ENCODE results near the gene TRPM8.

TRPM8 gene

DNA sequence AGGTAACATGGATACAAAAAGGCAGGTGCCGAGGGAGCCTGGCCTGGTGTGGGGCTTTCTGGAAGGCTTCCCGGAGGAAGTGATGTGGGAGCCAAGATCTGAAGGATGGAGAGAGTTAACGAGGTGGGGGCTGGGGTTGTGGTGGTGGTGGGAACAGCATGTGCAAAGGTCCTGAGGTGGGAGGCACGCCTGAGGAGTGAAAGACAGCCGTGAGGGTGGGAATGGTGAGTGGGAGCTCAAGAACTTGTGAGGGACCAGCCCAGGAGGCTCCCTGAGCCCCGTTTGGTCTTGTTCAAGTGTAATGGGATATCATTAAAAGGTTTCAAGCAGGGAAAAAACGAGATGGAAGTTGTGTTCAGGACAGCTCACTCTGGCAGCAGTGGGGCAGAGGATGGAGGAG, 35.2 kb downstream of the TRPM8 start:
- H3K27me3 ChIP-seq (ENCODE audit: low read depth, low read length) = no peaks in the 10 kb centered on the region
- no peak overlapping the region for H3K27ac ChIP-seq (ENCODE audit: low read length)
- H3K4me2 ChIP-seq (ENCODE audit: low read length) = no peak overlapping the region
- no peaks in the 10 kb centered on the region for H3K9me3 ChIP-seq (ENCODE audit: insufficient read depth, low read length)
- no peak overlapping the region for H3K9ac ChIP-seq (ENCODE audit: low read length)
- no peaks in the 10 kb centered on the region for H3K79me2 ChIP-seq (ENCODE audit: low read length)
- TF ChIP-seq, protein P1, sequence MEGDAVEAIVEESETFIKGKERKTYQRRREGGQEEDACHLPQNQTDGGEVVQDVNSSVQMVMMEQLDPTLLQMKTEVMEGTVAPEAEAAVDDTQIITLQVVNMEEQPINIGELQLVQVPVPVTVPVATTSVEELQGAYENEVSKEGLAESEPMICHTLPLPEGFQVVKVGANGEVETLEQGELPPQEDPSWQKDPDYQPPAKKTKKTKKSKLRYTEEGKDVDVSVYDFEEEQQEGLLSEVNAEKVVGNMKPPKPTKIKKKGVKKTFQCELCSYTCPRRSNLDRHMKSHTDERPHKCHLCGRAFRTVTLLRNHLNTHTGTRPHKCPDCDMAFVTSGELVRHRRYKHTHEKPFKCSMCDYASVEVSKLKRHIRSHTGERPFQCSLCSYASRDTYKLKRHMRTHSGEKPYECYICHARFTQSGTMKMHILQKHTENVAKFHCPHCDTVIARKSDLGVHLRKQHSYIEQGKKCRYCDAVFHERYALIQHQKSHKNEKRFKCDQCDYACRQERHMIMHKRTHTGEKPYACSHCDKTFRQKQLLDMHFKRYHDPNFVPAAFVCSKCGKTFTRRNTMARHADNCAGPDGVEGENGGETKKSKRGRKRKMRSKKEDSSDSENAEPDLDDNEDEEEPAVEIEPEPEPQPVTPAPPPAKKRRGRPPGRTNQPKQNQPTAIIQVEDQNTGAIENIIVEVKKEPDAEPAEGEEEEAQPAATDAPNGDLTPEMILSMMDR (IDR thresholded peaks at IDR 0.05; ENCODE audit: low read depth, low read length) = no peak
- no peak for TF ChIP-seq EZH2phosphoT487 (IDR thresholded peaks at IDR 0.05; ENCODE audit: low read depth)
- no peak overlapping the region for H2AFZ ChIP-seq (ENCODE audit: low read depth, low read length)
- no peaks in the 10 kb centered on the region for H3K36me3 ChIP-seq (replicated peaks; ENCODE audit: low read depth, low read length)
- no peaks in the 10 kb centered on the region for H4K20me1 ChIP-seq (ENCODE audit: insufficient read depth, low read length)
- H3K4me1 ChIP-seq (ENCODE audit: low read length) = no peaks in the 10 kb centered on the region
- no peak overlapping the region for H3K4me3 ChIP-seq (ENCODE audit: low read length)

DNA sequence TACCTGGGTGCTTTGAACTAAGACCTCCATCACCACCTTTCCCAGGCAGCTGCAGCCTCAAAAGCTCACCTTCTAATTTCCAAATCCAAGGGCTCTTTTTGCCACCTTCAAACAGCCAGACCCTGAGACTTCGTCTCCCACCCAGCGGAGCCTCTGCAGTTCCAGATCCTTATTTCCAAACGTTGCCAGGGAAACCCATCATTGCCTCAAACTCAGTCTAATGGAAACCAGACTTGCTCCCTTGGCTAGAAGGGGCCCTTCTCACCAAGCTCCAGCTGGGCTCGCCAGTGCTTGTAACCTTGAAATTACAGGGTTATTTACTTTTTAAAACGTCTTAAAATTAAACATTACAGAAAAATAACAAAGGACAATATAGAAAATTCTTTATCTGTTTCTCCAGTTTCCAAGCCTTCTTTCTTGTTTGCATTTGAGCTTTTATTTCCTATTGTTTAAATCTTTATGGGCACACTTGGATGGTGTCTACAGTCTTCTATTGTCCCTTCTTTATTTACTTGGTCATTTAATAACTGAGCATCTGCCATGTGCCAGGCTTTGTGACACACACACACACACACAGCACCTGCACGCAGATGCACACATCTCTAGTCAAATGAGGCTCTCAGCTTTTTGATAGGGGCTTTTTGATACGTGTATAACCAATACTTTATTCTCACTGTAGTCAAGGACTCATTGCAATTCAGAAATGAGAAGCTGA, 36.1 kb downstream of the TRPM8 start:
- H3K27me3 ChIP-seq (ENCODE audit: low read depth, low read length) = no peaks in the 10 kb centered on the region
- H3K79me2 ChIP-seq (ENCODE audit: low read length) = no peaks in the 10 kb centered on the region
- no peak overlapping the region for H3K4me2 ChIP-seq (ENCODE audit: low read length)
- no peaks in the 10 kb centered on the region for H4K20me1 ChIP-seq (ENCODE audit: insufficient read depth, low read length)
- H3K9me3 ChIP-seq (ENCODE audit: insufficient read depth, low read length) = no peaks in the 10 kb centered on the region
- H3K4me3 ChIP-seq (ENCODE audit: low read length) = no peak overlapping the region
- H3K4me1 ChIP-seq (ENCODE audit: low read length) = no peaks in the 10 kb centered on the region
- TF ChIP-seq EZH2phosphoT487 (IDR thresholded peaks at IDR 0.05; ENCODE audit: low read depth) = no peak
- TF ChIP-seq, protein P1 (IDR thresholded peaks at IDR 0.05; ENCODE audit: low read depth, low read length) = no peak
- no peaks in the 10 kb centered on the region for H3K36me3 ChIP-seq (replicated peaks; ENCODE audit: low read depth, low read length)
- no peak overlapping the region for H3K9ac ChIP-seq (ENCODE audit: low read length)
- no peak overlapping the region for H2AFZ ChIP-seq (ENCODE audit: low read depth, low read length)
- H3K27ac ChIP-seq (ENCODE audit: low read length) = no peak overlapping the region

DNA sequence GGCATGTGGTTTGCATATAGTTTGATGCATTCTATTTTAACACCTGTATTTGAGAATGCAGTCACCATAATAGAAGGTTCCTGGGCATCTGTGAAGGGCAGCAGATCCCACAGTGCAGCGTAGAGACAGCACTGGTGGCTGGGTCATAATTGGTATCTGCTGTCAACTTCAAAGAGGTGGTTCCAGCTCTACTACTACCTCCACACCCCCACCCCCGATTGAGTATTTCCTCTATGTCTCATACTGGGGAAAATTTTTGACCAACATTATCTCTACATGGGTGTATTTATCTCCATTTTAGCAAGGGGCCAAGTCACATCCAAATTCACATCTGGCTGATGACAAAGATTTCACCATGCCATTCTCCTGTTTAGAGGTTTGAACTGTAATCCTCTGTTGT, 43.0 kb downstream of the TRPM8 start:
- TF ChIP-seq, protein P1 (IDR thresholded peaks at IDR 0.05; ENCODE audit: low read depth, low read length) = no peak
- no peak for TF ChIP-seq EZH2phosphoT487 (IDR thresholded peaks at IDR 0.05; ENCODE audit: low read depth)
- Histone ChIP-seq H3K4me1 (ENCODE audit: low read length) (no peaks in the 10 kb centered on the region), H3K36me3 (replicated peaks; ENCODE audit: low read depth, low read length) (no peaks in the 10 kb centered on the region)

DNA sequence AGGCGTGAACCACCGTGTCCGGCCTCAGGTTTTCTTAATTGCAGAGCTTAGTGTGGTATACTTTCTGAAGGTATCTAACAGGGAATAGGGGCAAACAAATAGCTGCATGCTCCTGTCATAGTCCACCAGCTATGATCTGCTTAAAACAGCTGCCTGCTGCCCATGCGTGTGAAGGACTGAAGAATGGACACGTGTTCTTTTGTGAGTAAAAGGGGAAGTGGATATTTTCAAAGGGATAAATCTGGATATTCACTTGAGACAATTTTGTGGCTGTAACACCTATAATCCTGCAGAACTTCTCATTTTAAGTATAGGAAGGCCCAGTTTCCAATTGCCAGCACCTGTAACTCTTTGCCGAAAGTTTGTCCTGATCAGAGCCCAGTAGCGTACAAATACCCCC, 44.7 kb downstream of the TRPM8 start:
- TF ChIP-seq EZH2phosphoT487 (IDR thresholded peaks at IDR 0.05; ENCODE audit: low read depth) = no peak
- H3K9ac ChIP-seq (ENCODE audit: low read length) = no peak overlapping the region
- H3K4me1 ChIP-seq (ENCODE audit: low read length) = no peaks in the 10 kb centered on the region
- H2AFZ ChIP-seq (ENCODE audit: low read depth, low read length) = no peak overlapping the region
- H3K4me2 ChIP-seq (ENCODE audit: low read length) = no peak overlapping the region
- H4K20me1 ChIP-seq (ENCODE audit: insufficient read depth, low read length) = no peaks in the 10 kb centered on the region
- no peaks in the 10 kb centered on the region for H3K9me3 ChIP-seq (ENCODE audit: insufficient read depth, low read length)
- H3K4me3 ChIP-seq (ENCODE audit: low read length) = no peak overlapping the region
- no peak overlapping the region for H3K27ac ChIP-seq (ENCODE audit: low read length)
- no peaks in the 10 kb centered on the region for H3K79me2 ChIP-seq (ENCODE audit: low read length)
- no peaks in the 10 kb centered on the region for H3K27me3 ChIP-seq (ENCODE audit: low read depth, low read length)
- H3K36me3 ChIP-seq (replicated peaks; ENCODE audit: low read depth, low read length) = no peaks in the 10 kb centered on the region

More for the DNA sequence above, 43.0 kb downstream of the TRPM8 start:
- Histone ChIP-seq H3K9ac (ENCODE audit: low read length) (no peak overlapping the region), H2AFZ (ENCODE audit: low read depth, low read length) (no peak overlapping the region), H4K20me1 (ENCODE audit: insufficient read depth, low read length) (no peaks in the 10 kb centered on the region), H3K27ac (ENCODE audit: low read length) (no peak overlapping the region), H3K79me2 (ENCODE audit: low read length) (no peaks in the 10 kb centered on the region), H3K9me3 (ENCODE audit: insufficient read depth, low read length) (no peaks in the 10 kb centered on the region), H3K4me3 (ENCODE audit: low read length) (no peak overlapping the region), H3K27me3 (ENCODE audit: low read depth, low read length) (no peaks in the 10 kb centered on the region), H3K4me2 (ENCODE audit: low read length) (no peak overlapping the region)
